B cell (primary cell): ENCODE measurements around the gene PHLPP1.

Experiments used
- EZH2 ChIP-seq: IDR thresholded peaks from 2 replicates; pipeline ENCODE4 v1.6.1; 2012; ENCODE audit warnings: borderline replicate concordance, low read depth, mild to moderate bottlenecking, moderate library complexity, low read length; ENCODE audit not compliant: insufficient read depth, poor library complexity, severe bottlenecking
- TF ChIP-seq, protein P1 (sequence below): fragments of 200-600 bp; IDR thresholded peaks from one replicate; pipeline ENCODE4 v1.8.0; 2022; ENCODE audit warnings: antibody characterized with exemption, mild to moderate bottlenecking

DNA sequence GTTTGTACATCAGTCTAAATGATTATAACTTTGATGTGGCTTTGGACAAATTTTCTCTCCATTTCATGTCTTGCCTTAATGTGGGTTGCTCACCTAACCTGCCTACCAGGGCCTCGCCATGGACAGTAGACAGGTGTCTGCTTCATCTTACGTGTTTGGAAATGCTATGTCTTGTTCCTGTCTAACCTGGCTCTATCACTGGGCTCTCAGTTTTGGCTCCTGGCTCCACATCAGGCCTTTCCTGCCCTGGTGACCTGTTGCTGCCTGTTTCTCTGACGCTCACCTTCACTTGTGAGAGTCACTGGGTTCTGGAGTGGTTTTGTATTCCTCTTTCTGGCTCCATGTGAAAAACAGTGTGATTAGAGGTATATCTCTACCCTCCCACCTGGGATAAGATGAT lies 65.9 kb downstream of the PHLPP1 start:
- TF ChIP-seq, protein P1, sequence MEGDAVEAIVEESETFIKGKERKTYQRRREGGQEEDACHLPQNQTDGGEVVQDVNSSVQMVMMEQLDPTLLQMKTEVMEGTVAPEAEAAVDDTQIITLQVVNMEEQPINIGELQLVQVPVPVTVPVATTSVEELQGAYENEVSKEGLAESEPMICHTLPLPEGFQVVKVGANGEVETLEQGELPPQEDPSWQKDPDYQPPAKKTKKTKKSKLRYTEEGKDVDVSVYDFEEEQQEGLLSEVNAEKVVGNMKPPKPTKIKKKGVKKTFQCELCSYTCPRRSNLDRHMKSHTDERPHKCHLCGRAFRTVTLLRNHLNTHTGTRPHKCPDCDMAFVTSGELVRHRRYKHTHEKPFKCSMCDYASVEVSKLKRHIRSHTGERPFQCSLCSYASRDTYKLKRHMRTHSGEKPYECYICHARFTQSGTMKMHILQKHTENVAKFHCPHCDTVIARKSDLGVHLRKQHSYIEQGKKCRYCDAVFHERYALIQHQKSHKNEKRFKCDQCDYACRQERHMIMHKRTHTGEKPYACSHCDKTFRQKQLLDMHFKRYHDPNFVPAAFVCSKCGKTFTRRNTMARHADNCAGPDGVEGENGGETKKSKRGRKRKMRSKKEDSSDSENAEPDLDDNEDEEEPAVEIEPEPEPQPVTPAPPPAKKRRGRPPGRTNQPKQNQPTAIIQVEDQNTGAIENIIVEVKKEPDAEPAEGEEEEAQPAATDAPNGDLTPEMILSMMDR: no peak
- TF ChIP-seq EZH2: no peak
